Transverse colon (tissue), 3 donors: Measurements from ENCODE around the gene DDX11.
"Not testable (repeated sequence)": the region's sequence is repeated elsewhere in the genome, so short reads cannot be mapped to it uniquely, and the experiment has no call there.

Source experiments
- POLR2A ChIP-seq: fragments of 450-650 bp; IDR thresholded peaks from one replicate; pipeline ENCODE4 v1.6.1; 2016; ENCODE audit warnings: antibody characterized with exemption, mild to moderate bottlenecking, moderate library complexity
- TF ChIP-seq, protein P1 (sequence below), 5 experiments: fragments of 200-600 bp in 3 of 5; fragments of 450-650 bp in 2 of 5; sonication (generic) in 3 of 5; IDR thresholded peaks; 1 replicate in 2 of 5; 2 replicates in 3 of 5; pipeline ENCODE4 v1.5.1; 2016 to 2017; ENCODE audit warnings: antibody characterized with exemption in 5 of 5, inconsistent platforms in 3 of 5, mild to moderate bottlenecking in 2 of 5, moderate library complexity in 1 of 5

DNA sequence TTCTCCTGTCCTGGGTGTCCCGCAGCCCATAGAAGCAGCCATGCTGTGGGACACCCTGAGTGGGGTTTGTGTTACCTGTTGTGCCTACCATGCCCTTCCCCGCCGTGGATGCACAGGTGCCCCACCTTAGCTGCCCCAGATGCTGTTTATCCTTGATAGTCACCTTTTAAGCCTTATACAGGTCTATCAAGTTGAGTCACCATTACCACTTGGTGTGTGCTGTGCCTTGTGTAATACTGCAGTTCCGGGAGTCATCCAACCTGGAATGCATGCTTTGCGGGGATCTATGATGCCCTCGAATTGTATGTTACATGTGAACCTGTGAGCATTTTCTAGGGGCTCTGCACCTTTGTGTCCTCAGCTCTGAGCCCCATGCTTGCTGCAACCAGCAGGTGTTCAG lies 7.6 kb downstream of the DDX11 start:
- TF ChIP-seq, protein P1, sequence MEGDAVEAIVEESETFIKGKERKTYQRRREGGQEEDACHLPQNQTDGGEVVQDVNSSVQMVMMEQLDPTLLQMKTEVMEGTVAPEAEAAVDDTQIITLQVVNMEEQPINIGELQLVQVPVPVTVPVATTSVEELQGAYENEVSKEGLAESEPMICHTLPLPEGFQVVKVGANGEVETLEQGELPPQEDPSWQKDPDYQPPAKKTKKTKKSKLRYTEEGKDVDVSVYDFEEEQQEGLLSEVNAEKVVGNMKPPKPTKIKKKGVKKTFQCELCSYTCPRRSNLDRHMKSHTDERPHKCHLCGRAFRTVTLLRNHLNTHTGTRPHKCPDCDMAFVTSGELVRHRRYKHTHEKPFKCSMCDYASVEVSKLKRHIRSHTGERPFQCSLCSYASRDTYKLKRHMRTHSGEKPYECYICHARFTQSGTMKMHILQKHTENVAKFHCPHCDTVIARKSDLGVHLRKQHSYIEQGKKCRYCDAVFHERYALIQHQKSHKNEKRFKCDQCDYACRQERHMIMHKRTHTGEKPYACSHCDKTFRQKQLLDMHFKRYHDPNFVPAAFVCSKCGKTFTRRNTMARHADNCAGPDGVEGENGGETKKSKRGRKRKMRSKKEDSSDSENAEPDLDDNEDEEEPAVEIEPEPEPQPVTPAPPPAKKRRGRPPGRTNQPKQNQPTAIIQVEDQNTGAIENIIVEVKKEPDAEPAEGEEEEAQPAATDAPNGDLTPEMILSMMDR (IDR thresholded peaks at IDR 0.05), result not testable (repeated sequence)
- TF ChIP-seq POLR2A, result not testable (repeated sequence)
